ENCODE measurements around the gene ADAMTS16. TPM values are rescaled to one million over a fixed set of nuclear protein-coding genes. Genes with fewer than 3 reads are reported as not detected.

Gene ADAMTS16
- total RNA-seq, 1 donor from 2014 or later: not detected

DNA sequence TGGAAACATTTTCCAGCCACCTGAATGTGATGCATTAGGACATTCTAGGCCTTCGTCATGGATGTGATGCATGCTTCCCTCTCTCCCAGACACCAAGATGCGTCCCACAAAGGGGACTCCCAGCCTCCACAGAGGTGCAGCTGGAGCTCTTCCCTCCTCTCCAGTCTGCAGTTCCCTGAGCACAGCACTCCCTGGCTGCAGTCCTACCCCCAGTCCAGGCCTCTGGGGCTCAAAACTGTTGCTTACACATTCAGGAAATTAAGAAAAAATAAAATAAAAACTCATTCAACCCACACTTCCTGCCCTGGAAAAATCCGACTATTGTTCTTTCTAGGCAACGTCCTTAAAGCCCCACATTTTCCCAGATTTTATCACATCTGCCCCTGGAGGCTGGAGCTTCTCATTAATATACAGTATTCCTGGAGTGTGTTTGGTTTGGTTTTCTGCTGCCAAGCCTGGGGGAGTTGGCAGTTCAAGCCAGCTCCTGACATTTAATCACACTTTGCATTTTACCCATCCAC, 204.0 kb downstream of the ADAMTS16 start:
- DNase-seq (ENCODE audit: low spot score): no peak
- intact Hi-C loops (cut with micrococcal nuclease): no loop called here
- no peak overlapping the region for H3K27ac Mint-ChIP-seq
- H3K4me1 Mint-ChIP-seq (ENCODE audit: low read depth): peaks cover 2% of the 10 kb centered on the region
- no peak overlapping the region for H3K4me3 Mint-ChIP-seq (ENCODE audit: low read depth)
- H3K9me3 Mint-ChIP-seq: peaks cover 2% of the 10 kb centered on the region
- no peaks in the 10 kb centered on the region for H3K36me3 Mint-ChIP-seq (ENCODE audit: low read depth)
- no peaks in the 10 kb centered on the region for H3K27me3 Mint-ChIP-seq (ENCODE audit: low read depth)

DNA sequence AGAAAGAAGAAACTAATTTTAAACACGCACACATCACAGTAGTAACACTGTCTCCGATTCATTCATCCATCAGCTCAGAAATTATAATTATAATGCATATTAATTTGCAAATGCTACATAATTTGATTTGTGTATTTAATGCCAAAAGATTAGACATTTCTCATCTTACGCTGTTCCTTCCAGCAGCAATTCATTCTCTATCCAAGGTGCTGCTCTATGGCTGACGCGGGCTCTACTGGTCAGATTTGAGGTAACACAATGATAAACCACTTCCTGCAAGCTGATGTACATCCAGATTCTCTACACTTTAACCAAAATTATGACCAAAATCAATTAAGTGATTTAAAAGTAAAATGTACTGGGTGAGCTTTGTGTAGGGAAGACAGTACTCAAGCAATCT, 204.5 kb downstream of the ADAMTS16 start:
- Mint-ChIP-seq H3K4me3 (ENCODE audit: low read depth) (no peak overlapping the region), H3K9me3 (peaks cover 2% of the 10 kb centered on the region), H3K27me3 (ENCODE audit: low read depth) (no peaks in the 10 kb centered on the region), H3K4me1 (ENCODE audit: low read depth) (peaks cover 2% of the 10 kb centered on the region), H3K36me3 (ENCODE audit: low read depth) (no peaks in the 10 kb centered on the region), H3K27ac (no peak overlapping the region)
- intact Hi-C loops (cut with micrococcal nuclease): no loop called here
- DNase-seq (ENCODE audit: low spot score): no peak

DNA sequence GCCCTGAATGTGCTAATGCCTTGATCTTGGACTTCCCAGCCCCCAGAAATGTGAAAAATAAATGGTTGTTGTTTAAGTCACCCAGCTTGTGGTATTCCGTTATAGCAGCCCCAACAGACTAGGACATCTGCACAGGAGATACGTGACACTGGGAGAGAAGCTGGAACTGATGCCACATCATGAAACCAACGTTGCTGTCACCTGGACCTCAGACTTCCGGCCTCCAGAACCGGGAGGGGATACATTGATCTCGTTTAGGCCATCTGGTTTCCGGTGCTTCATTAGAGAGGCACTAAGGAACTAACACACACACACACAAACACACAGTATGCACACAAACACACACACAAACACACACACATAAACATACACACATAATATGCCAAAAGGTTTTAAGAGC, 207.3 kb downstream of the ADAMTS16 start:
- Mint-ChIP-seq H3K27ac (no peak overlapping the region), H3K9me3 (no peaks in the 10 kb centered on the region), H3K36me3 (ENCODE audit: low read depth) (no peaks in the 10 kb centered on the region), H3K27me3 (ENCODE audit: low read depth) (no peaks in the 10 kb centered on the region), H3K4me3 (ENCODE audit: low read depth) (no peak overlapping the region), H3K4me1 (ENCODE audit: low read depth) (peaks cover 2% of the 10 kb centered on the region)
- intact Hi-C loops (cut with micrococcal nuclease): no loop called here
- DNase-seq (ENCODE audit: low spot score): no peak

GRCh38 chr5:5348135-5348534, 208.0 kb downstream of the ADAMTS16 start:
- no peak for DNase-seq (ENCODE audit: low spot score)
- H3K36me3 Mint-ChIP-seq (ENCODE audit: low read depth): no peaks in the 10 kb centered on the region
- intact Hi-C loops (cut with micrococcal nuclease): no loop called here
- peaks cover 2% of the 10 kb centered on the region for H3K4me1 Mint-ChIP-seq (ENCODE audit: low read depth)
- H3K4me3 Mint-ChIP-seq (ENCODE audit: low read depth): no peak overlapping the region
- no peaks in the 10 kb centered on the region for H3K9me3 Mint-ChIP-seq
- no peaks in the 10 kb centered on the region for H3K27me3 Mint-ChIP-seq (ENCODE audit: low read depth)
- no peak overlapping the region for H3K27ac Mint-ChIP-seq

GRCh38 chr5:5348576-5348975, 208.4 kb downstream of the ADAMTS16 start:
- intact Hi-C loops (cut with micrococcal nuclease): no loop called here
- no peak overlapping the region for H3K4me3 Mint-ChIP-seq (ENCODE audit: low read depth)

DNA sequence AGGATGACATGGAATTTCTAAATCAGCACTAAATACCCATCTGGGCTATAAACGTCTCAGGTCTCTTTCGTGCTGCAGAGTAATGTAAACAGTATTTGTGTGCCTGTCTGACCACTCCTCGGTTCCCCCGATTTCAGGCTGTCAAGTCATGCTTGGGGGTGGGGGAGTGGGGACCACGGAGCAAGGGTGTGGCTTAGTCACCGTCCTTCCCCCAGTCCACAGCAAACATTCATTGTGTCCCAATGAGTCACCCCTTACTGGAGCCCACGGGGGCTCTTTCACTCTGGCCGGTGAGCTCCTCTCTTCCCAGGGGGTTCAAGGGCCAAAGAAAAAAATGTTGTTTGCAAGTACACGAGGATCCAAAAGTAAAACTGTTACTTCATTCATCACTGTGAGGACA, 210.0 kb downstream of the ADAMTS16 start:
- Mint-ChIP-seq H3K9me3 (no peaks in the 10 kb centered on the region), H3K27ac (no peak overlapping the region), H3K4me1 (ENCODE audit: low read depth) (peaks cover 2% of the 10 kb centered on the region), H3K27me3 (ENCODE audit: low read depth) (no peaks in the 10 kb centered on the region), H3K36me3 (ENCODE audit: low read depth) (no peaks in the 10 kb centered on the region), H3K4me3 (ENCODE audit: low read depth) (no peak overlapping the region)
- no peak for DNase-seq (ENCODE audit: low spot score)
- intact Hi-C loops (cut with micrococcal nuclease): no loop called here

More at GRCh38 chr5:5348576-5348975, 208.4 kb downstream of the ADAMTS16 start:
- peaks cover 2% of the 10 kb centered on the region for H3K4me1 Mint-ChIP-seq (ENCODE audit: low read depth)
- H3K9me3 Mint-ChIP-seq: no peaks in the 10 kb centered on the region
- H3K27me3 Mint-ChIP-seq (ENCODE audit: low read depth): no peaks in the 10 kb centered on the region
- no peak for DNase-seq (ENCODE audit: low spot score)
- H3K36me3 Mint-ChIP-seq (ENCODE audit: low read depth): no peaks in the 10 kb centered on the region
- no peak overlapping the region for H3K27ac Mint-ChIP-seq

GRCh38 chr5:5351288-5351979, 211.3 kb downstream of the ADAMTS16 start:
- Mint-ChIP-seq H3K4me3 (ENCODE audit: low read depth) (no peak overlapping the region), H3K27me3 (ENCODE audit: low read depth) (no peaks in the 10 kb centered on the region), H3K27ac (no peak overlapping the region), H3K36me3 (ENCODE audit: low read depth) (no peaks in the 10 kb centered on the region), H3K4me1 (ENCODE audit: low read depth) (peaks cover 2% of the 10 kb centered on the region), H3K9me3 (no peaks in the 10 kb centered on the region)
- no peak for DNase-seq (ENCODE audit: low spot score)
- intact Hi-C loops (cut with micrococcal nuclease): no loop called here

DNA sequence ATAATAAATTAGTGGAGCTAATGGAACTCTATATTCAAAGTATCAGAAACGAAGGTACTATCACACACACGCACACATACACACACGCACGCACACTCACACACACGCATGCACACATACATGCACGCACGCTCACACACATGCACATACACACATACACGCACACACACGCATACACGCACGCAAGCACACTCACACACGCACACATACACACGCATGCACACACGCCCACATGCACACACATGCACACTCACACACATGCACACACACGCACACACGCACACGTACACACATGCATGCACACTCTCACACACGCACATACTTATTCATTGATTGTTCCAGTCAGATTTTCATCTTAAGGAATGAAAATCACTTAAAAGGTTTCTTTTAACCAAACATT, 212.5 kb downstream of the ADAMTS16 start:
- Mint-ChIP-seq H3K4me3 (ENCODE audit: low read depth) (no peak overlapping the region), H3K27ac (no peak overlapping the region), H3K9me3 (no peaks in the 10 kb centered on the region), H3K36me3 (ENCODE audit: low read depth) (no peaks in the 10 kb centered on the region), H3K27me3 (ENCODE audit: low read depth) (no peaks in the 10 kb centered on the region), H3K4me1 (ENCODE audit: low read depth) (peaks cover 2% of the 10 kb centered on the region)
- intact Hi-C loops (cut with micrococcal nuclease): no loop called here
- no peak for DNase-seq (ENCODE audit: low spot score)

GRCh38 chr5:5353681-5354080, 213.6 kb downstream of the ADAMTS16 start:
- Mint-ChIP-seq H3K4me3 (ENCODE audit: low read depth) (no peak overlapping the region), H3K27ac (no peak overlapping the region), H3K9me3 (no peaks in the 10 kb centered on the region), H3K4me1 (ENCODE audit: low read depth) (no peaks in the 10 kb centered on the region), H3K27me3 (ENCODE audit: low read depth) (no peaks in the 10 kb centered on the region), H3K36me3 (ENCODE audit: low read depth) (no peaks in the 10 kb centered on the region)
- intact Hi-C loops (cut with micrococcal nuclease): no loop called here
- DNase-seq (ENCODE audit: low spot score): no peak

DNA sequence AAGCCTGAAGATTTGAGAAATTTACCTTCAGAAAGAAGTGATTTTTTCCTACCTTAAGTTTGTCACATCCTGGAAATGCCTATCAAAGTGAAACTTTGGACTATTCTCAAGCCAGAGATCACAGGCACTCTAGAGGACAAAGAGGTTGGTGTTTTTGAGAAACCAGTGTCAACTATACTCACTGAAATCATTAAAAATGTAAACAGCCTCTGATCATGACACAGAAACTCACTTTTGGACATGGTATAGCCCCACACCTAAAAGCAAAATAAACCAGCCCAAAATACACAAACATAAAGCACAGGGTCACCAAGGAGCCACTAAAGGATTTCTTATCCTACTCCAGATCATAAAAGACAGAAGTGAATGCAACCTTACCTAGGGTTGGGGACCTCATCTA, 216.6 kb downstream of the ADAMTS16 start:
- Mint-ChIP-seq H3K4me1 (ENCODE audit: low read depth) (no peaks in the 10 kb centered on the region), H3K9me3 (no peaks in the 10 kb centered on the region), H3K4me3 (ENCODE audit: low read depth) (no peak overlapping the region), H3K36me3 (ENCODE audit: low read depth) (no peaks in the 10 kb centered on the region), H3K27ac (no peak overlapping the region), H3K27me3 (ENCODE audit: low read depth) (no peaks in the 10 kb centered on the region)
- no peak for DNase-seq (ENCODE audit: low spot score)
- intact Hi-C loops (cut with micrococcal nuclease): no loop called here

- H3K9me3 Mint-ChIP-seq: no peaks in the 10 kb centered on the region
- H3K36me3 Mint-ChIP-seq (ENCODE audit: low read depth): no peaks in the 10 kb centered on the region
- no peak overlapping the region for H3K4me3 Mint-ChIP-seq (ENCODE audit: low read depth)
- no peaks in the 10 kb centered on the region for H3K27me3 Mint-ChIP-seq (ENCODE audit: low read depth)
- DNase-seq (ENCODE audit: low spot score): no peak
- H3K4me1 Mint-ChIP-seq (ENCODE audit: low read depth): no peaks in the 10 kb centered on the region
- H3K27ac Mint-ChIP-seq: no peak overlapping the region
- intact Hi-C loops (cut with micrococcal nuclease): no loop called here
These were observed 219.5 kb downstream of the ADAMTS16 start for GRCh38 chr5:5359618-5360017.

- H3K4me3 Mint-ChIP-seq (ENCODE audit: low read depth): no peak overlapping the region
- no peaks in the 10 kb centered on the region for H3K9me3 Mint-ChIP-seq
- no peaks in the 10 kb centered on the region for H3K27me3 Mint-ChIP-seq (ENCODE audit: low read depth)
- intact Hi-C loops (cut with micrococcal nuclease): no loop called here
- H3K4me1 Mint-ChIP-seq (ENCODE audit: low read depth): no peaks in the 10 kb centered on the region
- no peak overlapping the region for H3K27ac Mint-ChIP-seq
- no peak for DNase-seq (ENCODE audit: low spot score)
- no peaks in the 10 kb centered on the region for H3K36me3 Mint-ChIP-seq (ENCODE audit: low read depth)
These were observed 220.3 kb downstream of the ADAMTS16 start for GRCh38 chr5:5360363-5360940.

DNA sequence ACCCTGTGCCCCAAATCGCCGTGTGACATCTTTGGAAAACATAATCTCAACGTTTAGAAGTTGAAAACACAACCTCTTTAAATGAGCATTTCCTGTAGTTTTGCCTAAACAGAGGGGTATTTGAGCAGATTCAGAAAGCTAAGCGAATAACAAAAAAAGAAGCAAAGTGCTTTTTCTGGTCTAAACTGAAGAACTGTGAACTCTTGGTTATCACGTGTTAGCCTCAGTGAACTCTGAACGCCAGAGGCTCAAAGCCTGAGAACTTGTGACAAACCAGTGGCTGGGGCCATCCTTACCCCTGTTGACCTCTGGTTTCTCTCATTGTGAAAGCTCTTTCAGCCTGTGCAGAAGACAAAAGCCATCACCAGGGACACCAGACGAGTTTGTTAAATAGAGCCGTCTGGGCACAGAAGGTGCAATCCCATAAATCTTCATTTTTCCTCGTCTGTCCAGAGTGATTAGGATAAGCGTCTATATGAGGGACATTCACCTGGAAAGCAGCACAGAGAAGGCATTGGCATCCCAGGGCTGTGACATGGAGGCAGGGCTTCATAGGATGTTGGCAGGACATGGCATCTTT, 220.9 kb downstream of the ADAMTS16 start:
- Mint-ChIP-seq H3K27me3 (ENCODE audit: low read depth) (no peaks in the 10 kb centered on the region), H3K9me3 (no peaks in the 10 kb centered on the region), H3K4me3 (ENCODE audit: low read depth) (no peak overlapping the region), H3K36me3 (ENCODE audit: low read depth) (no peaks in the 10 kb centered on the region), H3K27ac (no peak overlapping the region), H3K4me1 (ENCODE audit: low read depth) (no peaks in the 10 kb centered on the region)
- intact Hi-C loops (cut with micrococcal nuclease): no loop called here
- no peak for DNase-seq (ENCODE audit: low spot score)
